Natural killer cell (primary cell): Measurements from ENCODE around the gene PSMA7. TPM values are rescaled to one million over a fixed set of nuclear protein-coding genes. Genes with fewer than 3 reads are reported as not detected.
A peak's percentile ranks its signal among the peaks of the same experiment; 100 is the strongest.

Source experiments
- ATAC-seq, 3 donors: fragments of 150-1000 bp in 2 of 3; fragments of 200-7000 bp in 1 of 3; cut with Tn5 transposase; 1 replicate in 1 of 3; 2 replicates in 2 of 3; pipeline ENCODE4 v1.10.0; 2021; ENCODE audit warnings: mild to moderate bottlenecking in 2 of 3, moderate library complexity in 2 of 3
- DNase-seq, 2 donors: peaks; one replicate each; pipeline versions ENCODE4 v3.0.0 to v3.0.0-alpha.2; 2013 to 2021; ENCODE audit warnings: mixed read lengths in 1 of 2
- H3K27ac ChIP-seq: one replicate; pipeline ENCODE4 v1.5.1; 2013; ENCODE audit warnings: mild to moderate bottlenecking, low read length
- H3K27me3 ChIP-seq: one replicate; pipeline ENCODE4 v1.6.1; 2013; ENCODE audit warnings: low read length; ENCODE audit not compliant: control insufficient read depth, insufficient read depth
- H3K36me3 ChIP-seq: one replicate; pipeline ENCODE4 v1.6.1; 2013; ENCODE audit warnings: low read length; ENCODE audit not compliant: control insufficient read depth, insufficient read depth
- H3K4me1 ChIP-seq: one replicate; pipeline ENCODE4 v1.6.1; 2013; ENCODE audit warnings: low read length; ENCODE audit not compliant: control insufficient read depth, insufficient read depth
- H3K4me3 ChIP-seq: one replicate; pipeline ENCODE4 v1.5.1; 2013; ENCODE audit warnings: low read length
- H3K9me3 ChIP-seq: one replicate; pipeline ENCODE4 v1.6.1; 2013; ENCODE audit warnings: low read length; ENCODE audit not compliant: control insufficient read depth, insufficient read depth
- H3K27ac Mint-ChIP-seq, 2 donors: one replicate each; pipeline ENCODE4 v1.8.0; 2022; ENCODE audit warnings: mild to moderate bottlenecking in 2 of 2, mixed read lengths in 2 of 2, moderate library complexity in 1 of 2
- H3K27me3 Mint-ChIP-seq, 2 donors: one replicate each; pipeline ENCODE4 v1.8.0; 2022; ENCODE audit warnings: low read depth in 2 of 2, mixed read lengths in 2 of 2
- H3K36me3 Mint-ChIP-seq: one replicate; pipeline ENCODE4 v1.8.0; 2022; ENCODE audit warnings: mixed read lengths
- H3K4me1 Mint-ChIP-seq, 2 donors: one replicate each; pipeline ENCODE4 v1.8.0; 2022; ENCODE audit warnings: mixed read lengths in 2 of 2
- H3K4me3 Mint-ChIP-seq: one replicate; pipeline ENCODE4 v1.8.0; 2022; ENCODE audit warnings: mild to moderate bottlenecking, moderate library complexity, mixed read lengths
- H3K9me3 Mint-ChIP-seq, 2 donors: one replicate each; pipeline ENCODE4 v1.8.0; 2022; ENCODE audit warnings: mixed read lengths in 2 of 2
- WGBS: methylation state at CpG from one replicate; pipeline ENCODE4 v1.1.7; 2013; ENCODE audit warnings: missing lambda C conversion rate; ENCODE audit not compliant: insufficient coverage; 5-methylcytosine and 5-hydroxymethylcytosine counted together
- intact Hi-C: fragments of 100-400 bp; cut with micrococcal nuclease; formaldehyde crosslinking; loops from one replicate; pipeline ENCODE4 v1.14.2; 2022
- total RNA-seq, 4 donors: library from RNA; stranded (reverse); fragments of 120-200 nt in 1 of 4; gene quantifications; one replicate each; pipeline versions ENCODE4 v1.2.3 to v1.2.4, GENCODE V29; 2013 to 2022
- TF ChIP-seq, protein P1 (sequence below): fragments of 200-600 bp; IDR thresholded peaks from one replicate; pipeline ENCODE4 v1.8.0; 2022; ENCODE audit warnings: antibody characterized with exemption

The PSMA7 gene
- total RNA-seq, 3 donors from 2014 or later (not counting 1 experiment from before 2014, with no cell fraction given): 154 to 177 (median 168) TPM

DNA sequence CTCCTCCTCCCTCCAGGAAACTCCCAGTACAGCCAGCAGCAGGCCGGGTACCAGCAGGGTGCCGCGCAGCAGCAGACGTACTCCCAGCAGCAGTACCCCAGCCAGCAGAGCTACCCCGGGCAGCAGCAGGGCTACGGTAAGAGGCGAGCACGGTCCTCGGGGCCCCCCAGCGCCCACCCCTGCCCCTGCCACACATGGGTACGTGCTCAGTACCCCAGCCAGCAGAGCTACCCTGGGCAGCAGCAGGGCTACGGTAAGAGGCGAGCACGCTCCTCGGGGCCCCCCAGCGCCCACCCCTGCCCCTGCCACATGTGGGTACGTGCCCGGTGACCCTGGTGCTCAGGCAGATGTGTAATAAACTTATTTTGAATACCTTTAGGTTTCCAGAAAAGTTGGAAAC, 29.5 kb upstream of the PSMA7 start:
- 97% methylated on average over 16 of the region's 18 CpGs for WGBS

DNA sequence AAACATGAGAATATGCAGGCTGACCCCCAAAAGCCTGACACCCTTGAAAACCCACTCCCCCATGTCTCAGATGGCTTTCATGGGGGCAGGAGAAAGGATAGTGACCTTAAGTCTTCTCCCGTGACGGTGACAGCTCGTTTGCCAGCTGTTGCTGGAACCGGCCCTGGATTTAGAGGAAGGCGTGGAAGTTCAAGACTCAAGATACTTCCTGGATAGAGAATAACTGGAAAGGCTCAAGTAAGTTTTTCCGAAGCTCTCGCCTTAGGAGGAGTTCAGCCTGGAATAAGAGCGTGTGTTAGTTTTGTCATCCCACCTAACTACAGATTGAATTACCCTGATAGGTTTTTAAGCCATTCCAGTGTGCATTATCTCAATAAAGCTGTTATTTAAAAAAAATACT, 28.1 kb upstream of the PSMA7 start:
- Histone ChIP-seq H3K4me3 (no peak overlapping the region), H3K9me3 (no peaks in the 10 kb centered on the region), H3K36me3 (peaks cover 5% of the 10 kb centered on the region), H3K27ac (no peak overlapping the region), H3K27me3 (no peaks in the 10 kb centered on the region), H3K4me1 (no peaks in the 10 kb centered on the region)
- intact Hi-C loops: no loop called here
- H3K27ac Mint-ChIP-seq: no peak overlapping the region
- H3K27me3 Mint-ChIP-seq: no peaks in the 10 kb centered on the region
- H3K9me3 Mint-ChIP-seq: no peaks in the 10 kb centered on the region
- ATAC-seq (no peak), DNase-seq (no peak)
- 96% methylated on average over 8 of the region's 8 CpGs for WGBS
- no peak overlapping the region for H3K4me3 Mint-ChIP-seq
- H3K4me1 Mint-ChIP-seq: no peaks in the 10 kb centered on the region
- TF ChIP-seq, protein P1, sequence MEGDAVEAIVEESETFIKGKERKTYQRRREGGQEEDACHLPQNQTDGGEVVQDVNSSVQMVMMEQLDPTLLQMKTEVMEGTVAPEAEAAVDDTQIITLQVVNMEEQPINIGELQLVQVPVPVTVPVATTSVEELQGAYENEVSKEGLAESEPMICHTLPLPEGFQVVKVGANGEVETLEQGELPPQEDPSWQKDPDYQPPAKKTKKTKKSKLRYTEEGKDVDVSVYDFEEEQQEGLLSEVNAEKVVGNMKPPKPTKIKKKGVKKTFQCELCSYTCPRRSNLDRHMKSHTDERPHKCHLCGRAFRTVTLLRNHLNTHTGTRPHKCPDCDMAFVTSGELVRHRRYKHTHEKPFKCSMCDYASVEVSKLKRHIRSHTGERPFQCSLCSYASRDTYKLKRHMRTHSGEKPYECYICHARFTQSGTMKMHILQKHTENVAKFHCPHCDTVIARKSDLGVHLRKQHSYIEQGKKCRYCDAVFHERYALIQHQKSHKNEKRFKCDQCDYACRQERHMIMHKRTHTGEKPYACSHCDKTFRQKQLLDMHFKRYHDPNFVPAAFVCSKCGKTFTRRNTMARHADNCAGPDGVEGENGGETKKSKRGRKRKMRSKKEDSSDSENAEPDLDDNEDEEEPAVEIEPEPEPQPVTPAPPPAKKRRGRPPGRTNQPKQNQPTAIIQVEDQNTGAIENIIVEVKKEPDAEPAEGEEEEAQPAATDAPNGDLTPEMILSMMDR: no peak
- no peaks in the 10 kb centered on the region for H3K36me3 Mint-ChIP-seq

More for the DNA sequence above, 29.5 kb upstream of the PSMA7 start:
- Histone ChIP-seq H3K4me3 (no peak overlapping the region), H3K4me1 (no peaks in the 10 kb centered on the region), H3K9me3 (no peaks in the 10 kb centered on the region), H3K27ac (no peak overlapping the region), H3K27me3 (no peaks in the 10 kb centered on the region), H3K36me3 (peaks cover 5% of the 10 kb centered on the region)
- Mint-ChIP-seq H3K4me1 (no peaks in the 10 kb centered on the region), H3K4me3 (no peak overlapping the region), H3K9me3 (no peaks in the 10 kb centered on the region), H3K36me3 (no peaks in the 10 kb centered on the region), H3K27me3 (no peaks in the 10 kb centered on the region), H3K27ac (no peak overlapping the region)
- intact Hi-C loops: no loop called here
- ATAC-seq (no peak), DNase-seq (no peak)
- TF ChIP-seq, protein P1: no peak

DNA sequence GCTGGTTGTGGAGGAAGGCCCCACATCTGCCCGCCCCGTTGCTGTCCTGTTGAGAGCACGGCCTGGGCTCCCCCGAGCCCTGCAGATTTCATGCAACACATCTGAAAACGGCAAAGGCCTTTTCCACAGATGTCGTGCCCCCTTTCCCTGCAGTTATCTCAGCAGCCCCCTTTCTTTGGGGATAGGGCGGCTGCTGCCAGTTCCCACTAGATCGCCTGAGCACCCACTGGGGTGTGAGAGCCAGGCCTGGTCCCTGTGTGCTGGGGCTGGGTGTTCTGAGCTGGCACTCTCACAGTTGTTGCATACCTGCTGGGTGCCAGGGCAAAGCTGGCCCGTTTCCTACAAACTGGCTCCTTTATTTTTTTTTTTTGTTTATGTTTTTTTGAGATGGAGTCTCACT, 27.3 kb upstream of the PSMA7 start:
- H3K36me3 Mint-ChIP-seq: no peaks in the 10 kb centered on the region
- TF ChIP-seq, protein P1: no peak
- 99% methylated on average over 9 of the region's 9 CpGs for WGBS

DNA sequence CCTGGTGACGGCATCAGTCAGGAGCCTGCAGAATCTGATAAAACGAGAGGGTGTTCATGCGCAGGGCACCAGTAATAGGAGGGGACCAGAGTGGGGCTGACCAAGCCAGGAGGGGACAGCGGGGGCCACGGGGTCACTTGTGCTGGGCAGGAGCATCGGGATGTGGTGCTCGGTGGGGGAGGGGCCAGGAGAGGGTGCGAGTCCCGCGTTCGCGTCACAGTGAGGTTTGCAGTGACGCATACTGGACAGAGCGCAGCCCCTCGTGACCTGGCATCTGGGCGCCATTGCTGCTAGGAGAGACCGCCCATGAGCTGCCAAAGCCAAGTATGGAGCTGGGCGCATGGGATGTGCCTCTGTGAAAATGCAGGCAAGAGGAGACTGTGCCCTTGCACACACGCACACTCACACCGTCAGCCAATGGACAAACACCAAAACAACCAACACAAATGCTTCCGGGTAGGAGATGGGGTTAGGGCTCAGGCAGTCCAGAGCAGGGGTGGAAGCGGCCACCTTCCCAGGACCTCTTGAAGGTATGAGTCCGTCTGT, 25.8 kb upstream of the PSMA7 start:
- ATAC-seq (peak in 1 of 3 donors; percentile 13), DNase-seq (no peak)
- Histone ChIP-seq H3K27ac (no peak overlapping the region), H3K36me3 (peaks cover 14% of the 10 kb centered on the region), H3K4me3 (no peak overlapping the region), H3K4me1 (no peaks in the 10 kb centered on the region), H3K9me3 (no peaks in the 10 kb centered on the region), H3K27me3 (no peaks in the 10 kb centered on the region)
- Mint-ChIP-seq H3K9me3 (no peaks in the 10 kb centered on the region), H3K27me3 (no peaks in the 10 kb centered on the region), H3K4me1 (no peaks in the 10 kb centered on the region), H3K36me3 (no peaks in the 10 kb centered on the region), H3K27ac (no peak overlapping the region), H3K4me3 (no peak overlapping the region)
- 98% methylated on average over 23 of the region's 23 CpGs for WGBS
- intact Hi-C loops: no loop called here
- TF ChIP-seq, protein P1: no peak

More for the DNA sequence above, 27.3 kb upstream of the PSMA7 start:
- Histone ChIP-seq H3K4me3 (no peak overlapping the region), H3K4me1 (no peaks in the 10 kb centered on the region), H3K27ac (no peak overlapping the region), H3K36me3 (peaks cover 5% of the 10 kb centered on the region), H3K9me3 (no peaks in the 10 kb centered on the region), H3K27me3 (no peaks in the 10 kb centered on the region)
- ATAC-seq: no peak
- intact Hi-C loops: no loop called here
- H3K9me3 Mint-ChIP-seq: no peaks in the 10 kb centered on the region
- H3K4me1 Mint-ChIP-seq: no peaks in the 10 kb centered on the region
- no peak overlapping the region for H3K4me3 Mint-ChIP-seq
- no peak overlapping the region for H3K27ac Mint-ChIP-seq
- no peaks in the 10 kb centered on the region for H3K27me3 Mint-ChIP-seq
- DNase-seq: no peak
